Cardiac fibroblast (primary cell): ENCODE data around the gene GIMAP2.

Experiments used
- DNase-seq, 2 donors: peaks; one replicate each; pipeline versions ENCODE4 v3.0.0 to v3.0.0-alpha.2; 2010; ENCODE audit warnings: low read depth in 2 of 2
- H3K4me3 ChIP-seq, 2 donors: replicated peaks in 1 of 2; 1 replicate in 1 of 2; 2 replicates in 1 of 2; pipeline ENCODE4 v1.5.1; 2011; ENCODE audit warnings: low read depth in 2 of 2, low read length in 2 of 2, mild to moderate bottlenecking in 2 of 2, moderate library complexity in 1 of 2
- CTCF ChIP-seq: IDR thresholded peaks from one replicate; pipeline ENCODE4 v1.5.1; 2011; ENCODE audit warnings: low read depth, mild to moderate bottlenecking, low read length, inconsistent platforms

GIMAP2 gene

GRCh38 chr7:150733482-150734095, 48.1 kb downstream of the GIMAP2 start:
- no peak for DNase-seq
- H3K4me3 ChIP-seq: no peak overlapping the region
- no peak for TF ChIP-seq CTCF

- H3K4me3 ChIP-seq: no peak overlapping the region
- DNase-seq: no peak
- TF ChIP-seq CTCF: no peak
Measured at GRCh38 chr7:150734254-150734653, 48.7 kb downstream of the GIMAP2 start.

- no peak for DNase-seq
- no peak overlapping the region for H3K4me3 ChIP-seq
- no peak for TF ChIP-seq CTCF
Measured at GRCh38 chr7:150735596-150736358, 50.3 kb downstream of the GIMAP2 start.

- no peak for TF ChIP-seq CTCF
- H3K4me3 ChIP-seq: no peak overlapping the region
- DNase-seq: no peak
Measured at GRCh38 chr7:150736864-150737263, 51.4 kb downstream of the GIMAP2 start.

GRCh38 chr7:150737265-150738055, 52.0 kb downstream of the GIMAP2 start, which contains the start of gene GIMAP5:
TSS of gene GIMAP5 (plus strand) at chr7:150737418. CDS start at chr7:150740885, 3,467 bp downstream.
- no peak within 1 kb of the TSS for H3K4me3 ChIP-seq
- TF ChIP-seq CTCF: no peak
- DNase-seq: no peak

- no peak for DNase-seq
- no peak for TF ChIP-seq CTCF
- H3K4me3 ChIP-seq: no peak overlapping the region
Measured at GRCh38 chr7:150738092-150738491, 52.6 kb downstream of the GIMAP2 start.
